K562 (cell line): ENCODE results near the gene PTPRT. TPM values are rescaled to one million over a fixed set of nuclear protein-coding genes. Genes with fewer than 3 reads are reported as not detected.

ENCODE experiments used
- ATAC-seq: fragments of 200-7000 bp; cut with Tn5 transposase; 3 replicates; pipeline ENCODE4 v1.9.1; 2020; ENCODE audit warnings: moderate library complexity
- BruUV-seq: library from RNA; stranded (reverse); fragments of 400-500 nt; replicated peaks from 2 replicates; lab custom pipeline; 2021; lab: Mats Ljungman, UMichigan
- CTCF ChIA-PET: fragments of 300-600 bp; formaldehyde crosslinking; extraction: SDS; loops from one replicate; lab custom pipeline; 2021; ENCODE audit warnings: low intra/inter-chr PET ratio; lab: Yijun Ruan, JAX
- POLR2A ChIA-PET: fragments of 300-600, 350-650 bp; sonication (Branson Sonifier 250); formaldehyde crosslinking; extraction: SDS; loops from one replicate; lab custom pipeline; 2021; ENCODE audit warnings: antibody characterized with exemption, inconsistent platforms; lab: Yijun Ruan, JAX
- DNase-seq, 4 experiments: peaks; one replicate each; pipeline versions ENCODE4 v3.0.0 to v3.0.0-alpha.2; 2011 to 2018; ENCODE audit warnings: low spot score in 3 of 4, mixed read lengths in 3 of 4; ENCODE audit errors: extremely low read depth in 1 of 4
- FAIRE-seq: peaks from 2 replicates; lab custom pipeline; 2011; peaks lifted over from hg19 to GRCh38; lab: Jason Lieb, UNC
- H2AFZ ChIP-seq: 2 replicates; pipeline ENCODE4 v1.6.0; 2011; ENCODE audit warnings: low read depth, low read length, control low read depth, inconsistent platforms
- H3K27ac ChIP-seq: fragments of 200-600 bp; 3 replicates; pipeline ENCODE4 v1.8.0; 2011; ENCODE audit warnings: low read depth, mild to moderate bottlenecking, control low read depth, inconsistent platforms, low read length, moderate library complexity, mixed read lengths; ENCODE audit errors: extremely low read depth
- H3K27me3 ChIP-seq, 2 experiments: fragments of 300-600 bp in 1 of 2; 2 replicates in 1 of 2; 3 replicates in 1 of 2; pipeline versions ENCODE4 v1.6.0 to v1.8.0; 2011; ENCODE audit warnings: inconsistent platforms in 2 of 2, low read length in 2 of 2, mild to moderate bottlenecking in 1 of 2, mixed read lengths in 1 of 2, moderate library complexity in 1 of 2; ENCODE audit not compliant: control insufficient read depth in 2 of 2, insufficient read depth in 2 of 2
- H3K36me3 ChIP-seq: fragments of 300-600 bp; 3 replicates; pipeline ENCODE4 v1.8.0; 2011; ENCODE audit warnings: mild to moderate bottlenecking, low read length, inconsistent platforms; ENCODE audit not compliant: control insufficient read depth, insufficient read depth
- H3K4me1 ChIP-seq, 2 experiments: fragments of 200-600 bp in 1 of 2; replicated peaks in 1 of 2; 2 replicates in 1 of 2; 3 replicates in 1 of 2; pipeline versions ENCODE4 v1.5.1 to v1.8.0; 2011; ENCODE audit warnings: inconsistent platforms in 2 of 2, low read length in 2 of 2, mild to moderate bottlenecking in 1 of 2, mixed read lengths in 1 of 2, moderate library complexity in 1 of 2; ENCODE audit not compliant: control insufficient read depth in 2 of 2, insufficient read depth in 2 of 2
- H3K4me2 ChIP-seq: 2 replicates; pipeline ENCODE4 v1.6.1; 2011; ENCODE audit warnings: low read length, control low read depth, inconsistent platforms, mixed read lengths; ENCODE audit not compliant: insufficient read depth
- H3K4me3 ChIP-seq: fragments of 200-600 bp; sonication (generic), shearing (Covaris generic); 2 replicates; pipeline ENCODE4 v1.5.1; 2016; ENCODE audit warnings: control low read depth, inconsistent platforms
- H3K79me2 ChIP-seq: fragments of 200-600 bp; 3 replicates; pipeline ENCODE4 v1.8.0; 2011; ENCODE audit warnings: low read length, inconsistent platforms; ENCODE audit not compliant: control insufficient read depth, insufficient read depth
- H3K9ac ChIP-seq, 2 experiments: 2 replicates each; pipeline versions ENCODE4 v1.6.0 to v1.6.1; 2011; ENCODE audit warnings: low read depth in 2 of 2, low read length in 2 of 2, control low read depth in 1 of 2, inconsistent platforms in 1 of 2, mild to moderate bottlenecking in 1 of 2, mixed read lengths in 1 of 2; ENCODE audit not compliant: insufficient read depth in 1 of 2
- H3K9me1 ChIP-seq: one replicate; pipeline ENCODE4 v1.6.0; 2011; ENCODE audit warnings: inconsistent platforms, mild to moderate bottlenecking, low read length, moderate library complexity; ENCODE audit not compliant: control insufficient read depth, insufficient read depth
- H3K9me3 ChIP-seq: replicated peaks from 2 replicates; pipeline ENCODE4 v1.5.1; 2011; ENCODE audit warnings: low read depth, low read length, inconsistent platforms; ENCODE audit not compliant: control insufficient read depth, insufficient read depth
- H4K20me1 ChIP-seq: replicated peaks from 2 replicates; pipeline ENCODE4 v1.6.1; 2011; ENCODE audit warnings: low read length, inconsistent platforms, mixed read lengths; ENCODE audit not compliant: control insufficient read depth, insufficient read depth
- EHMT2 ChIP-seq: fragments of 450-650 bp; IDR thresholded peaks from 2 replicates; pipeline ENCODE4 v1.6.1; 2018; ENCODE audit warnings: antibody characterized with exemption
- THRAP3 ChIP-seq: fragments of 450-650 bp; IDR thresholded peaks from 2 replicates; pipeline ENCODE4 v1.6.1; 2016; ENCODE audit warnings: mild to moderate bottlenecking, inconsistent platforms, borderline replicate concordance
- WGBS: fragments of 100-300 bp; shearing (Covaris generic); methylation state at CpG from one replicate; pipeline ENCODE4 v1.1.6; 2016; ENCODE audit warnings: low coverage, mixed read lengths; ENCODE audit not compliant: insufficient coverage; ENCODE audit errors: missing lambda C conversion rate; 5-methylcytosine and 5-hydroxymethylcytosine counted together
- in situ Hi-C: fragments of 300-500 bp; cut with MboI; formaldehyde crosslinking; loops from 4 replicates; pipeline ENCODE4 v1.15.0; 2018; ENCODE audit warnings: inconsistent platforms, mixed read lengths
- intact Hi-C: fragments of 100-400 bp; cut with micrococcal nuclease; formaldehyde crosslinking; loops from 2 replicates; pipeline ENCODE4 v1.14.2; 2022
- polyA plus RNA-seq, 8 experiments: library from polyadenylated mRNA; depleted of rRNA in 4 of 8; stranded (reverse) in 5 of 8; unstranded in 3 of 8; fragments of >200 nt; fragmentation: Nextera tagmentation in 2 of 8; fragmentation: Illumina TruSeq in 1 of 8; extraction: Ambion mirVana in 2 of 8; extraction: Trizol in 1 of 8; gene quantifications; 2 replicates each; pipeline versions ENCODE4 v1.2.1 to v1.2.3, GENCODE V29; 2011 to 2014; ENCODE audit warnings: inconsistent platforms in 1 of 8, missing spikeins in 1 of 8
- total RNA-seq, 7 experiments: library from RNA; depleted of rRNA in 6 of 7; stranded (reverse); fragments of >200 nt in 6 of 7; fragmentation: Illumina TruSeq in 2 of 7; extraction: Trizol in 2 of 7; gene quantifications; 2 replicates each; pipeline versions ENCODE4 v1.2.1 to v1.2.3, GENCODE V29; 2011 to 2021; ENCODE audit warnings: low replicate concordance in 1 of 7
- TF ChIP-seq, protein P1 (sequence below): fragments of 200-800 bp; sonication (Bioruptor generic); IDR thresholded peaks from 2 replicates; pipeline ENCODE4 v1.6.1; 2016; ENCODE audit warnings: missing genetic modification characterization, missing compliant biosample characterization

Gene PTPRT
- total and polyA plus RNA-seq, 9 of the 15 experiments (the other 6 are each of a cell fraction or from before 2014, with no cell fraction given) = not detected

DNA sequence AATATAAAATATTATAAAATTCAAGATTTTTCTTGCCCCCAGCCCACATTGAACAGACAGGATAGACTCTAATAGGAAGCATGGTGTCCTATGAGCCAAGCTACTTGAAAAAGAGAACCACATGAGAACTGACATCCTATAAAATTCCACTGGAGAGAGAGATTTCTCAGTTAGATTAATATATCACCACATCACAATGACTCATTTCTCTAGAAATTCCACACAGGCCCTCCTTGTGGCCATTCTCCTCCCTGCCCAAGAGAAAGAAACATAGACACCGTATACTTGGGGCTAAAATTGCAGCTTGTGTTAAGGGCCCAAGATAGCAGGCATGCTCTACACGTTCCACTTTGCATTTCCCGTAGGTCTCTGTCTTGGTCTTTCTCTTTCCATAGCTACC lies 481.4 kb downstream of the PTPRT start:
- intact Hi-C loops = no loop called here
- no peak for ATAC-seq
- no peak for FAIRE-seq
- Histone ChIP-seq H3K79me2 (no peaks in the 10 kb centered on the region), H4K20me1 (no peaks in the 10 kb centered on the region), H3K27ac (no peak overlapping the region), H3K4me2 (no peak overlapping the region), H3K36me3 (no peaks in the 10 kb centered on the region), H3K9me1 (no peaks in the 10 kb centered on the region), H3K9me3 (no peaks in the 10 kb centered on the region), H3K4me1 (no peaks in the 10 kb centered on the region), H3K4me3 (no peak overlapping the region), H2AFZ (no peak overlapping the region), H3K9ac (no peak overlapping the region), H3K27me3 (no peaks in the 10 kb centered on the region)
- WGBS = 0% methylated on average over 3 of the region's 3 CpGs
- ChIA-PET POLR2A (no interaction called here), CTCF (no interaction called here)
- no peak for DNase-seq
- in situ Hi-C loops = no loop called here
- no TSS peak for BruUV-seq
- TF ChIP-seq, protein P1, sequence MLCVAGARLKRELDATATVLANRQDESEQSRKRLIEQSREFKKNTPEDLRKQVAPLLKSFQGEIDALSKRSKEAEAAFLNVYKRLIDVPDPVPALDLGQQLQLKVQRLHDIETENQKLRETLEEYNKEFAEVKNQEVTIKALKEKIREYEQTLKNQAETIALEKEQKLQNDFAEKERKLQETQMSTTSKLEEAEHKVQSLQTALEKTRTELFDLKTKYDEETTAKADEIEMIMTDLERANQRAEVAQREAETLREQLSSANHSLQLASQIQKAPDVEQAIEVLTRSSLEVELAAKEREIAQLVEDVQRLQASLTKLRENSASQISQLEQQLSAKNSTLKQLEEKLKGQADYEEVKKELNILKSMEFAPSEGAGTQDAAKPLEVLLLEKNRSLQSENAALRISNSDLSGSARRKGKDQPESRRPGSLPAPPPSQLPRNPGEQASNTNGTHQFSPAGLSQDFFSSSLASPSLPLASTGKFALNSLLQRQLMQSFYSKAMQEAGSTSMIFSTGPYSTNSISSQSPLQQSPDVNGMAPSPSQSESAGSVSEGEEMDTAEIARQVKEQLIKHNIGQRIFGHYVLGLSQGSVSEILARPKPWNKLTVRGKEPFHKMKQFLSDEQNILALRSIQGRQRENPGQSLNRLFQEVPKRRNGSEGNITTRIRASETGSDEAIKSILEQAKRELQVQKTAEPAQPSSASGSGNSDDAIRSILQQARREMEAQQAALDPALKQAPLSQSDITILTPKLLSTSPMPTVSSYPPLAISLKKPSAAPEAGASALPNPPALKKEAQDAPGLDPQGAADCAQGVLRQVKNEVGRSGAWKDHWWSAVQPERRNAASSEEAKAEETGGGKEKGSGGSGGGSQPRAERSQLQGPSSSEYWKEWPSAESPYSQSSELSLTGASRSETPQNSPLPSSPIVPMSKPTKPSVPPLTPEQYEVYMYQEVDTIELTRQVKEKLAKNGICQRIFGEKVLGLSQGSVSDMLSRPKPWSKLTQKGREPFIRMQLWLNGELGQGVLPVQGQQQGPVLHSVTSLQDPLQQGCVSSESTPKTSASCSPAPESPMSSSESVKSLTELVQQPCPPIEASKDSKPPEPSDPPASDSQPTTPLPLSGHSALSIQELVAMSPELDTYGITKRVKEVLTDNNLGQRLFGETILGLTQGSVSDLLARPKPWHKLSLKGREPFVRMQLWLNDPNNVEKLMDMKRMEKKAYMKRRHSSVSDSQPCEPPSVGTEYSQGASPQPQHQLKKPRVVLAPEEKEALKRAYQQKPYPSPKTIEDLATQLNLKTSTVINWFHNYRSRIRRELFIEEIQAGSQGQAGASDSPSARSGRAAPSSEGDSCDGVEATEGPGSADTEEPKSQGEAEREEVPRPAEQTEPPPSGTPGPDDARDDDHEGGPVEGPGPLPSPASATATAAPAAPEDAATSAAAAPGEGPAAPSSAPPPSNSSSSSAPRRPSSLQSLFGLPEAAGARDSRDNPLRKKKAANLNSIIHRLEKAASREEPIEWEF = no peak
- no peak for TF ChIP-seq EHMT2
- TF ChIP-seq THRAP3 = no peak
